HG02571 (cell line): ENCODE data around the gene GRIK1.
A peak's percentile ranks its signal among the peaks of the same experiment; 100 is the strongest.

Source experiments
- ATAC-seq: cut with Tn5 transposase; IDR thresholded peaks from one replicate; pipeline ENCODE4 v1.9.1; 2021; ENCODE audit warnings: mild to moderate bottlenecking, moderate library complexity; ENCODE audit not compliant: unreplicated experiment

The GRIK1 gene

DNA sequence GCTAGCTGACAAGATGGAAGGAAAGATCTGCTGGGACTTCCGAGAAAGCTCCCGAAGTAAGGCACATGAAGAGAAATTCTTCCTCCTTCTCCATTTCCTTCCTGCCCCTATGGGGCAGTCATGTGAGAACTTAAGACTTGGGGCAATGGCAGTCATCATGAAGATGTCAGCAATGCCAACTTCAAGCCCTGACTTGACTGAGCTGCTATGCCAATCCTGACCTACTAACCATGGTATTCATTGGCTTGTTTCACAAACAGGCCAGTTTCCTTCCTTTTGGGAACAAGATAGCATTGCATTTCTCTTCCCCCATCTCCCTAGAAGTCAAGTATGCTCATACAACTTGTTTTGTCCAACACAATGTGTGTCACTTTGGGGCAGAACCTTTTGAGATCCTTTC, 25.5 kb downstream of the GRIK1 start:
- no peak for ATAC-seq

DNA sequence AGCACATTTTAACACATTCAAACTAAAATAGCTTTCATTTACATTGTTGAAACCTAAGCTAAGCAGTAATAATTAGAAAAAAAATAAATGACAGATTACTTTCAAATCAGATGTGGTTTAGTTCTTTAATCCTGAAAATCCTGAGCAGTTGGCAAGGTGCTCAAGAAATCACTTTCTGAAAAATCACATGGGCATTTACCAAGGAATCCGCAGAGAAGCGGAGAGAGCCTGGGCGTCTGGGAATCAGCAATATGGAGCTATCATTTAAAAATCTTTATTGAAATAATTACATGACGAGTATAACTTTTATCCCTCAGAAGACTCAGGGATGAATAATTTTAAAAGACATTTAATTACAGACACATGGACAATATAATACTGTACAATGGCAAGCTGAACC, 30.2 kb downstream of the GRIK1 start:
- no peak for ATAC-seq

DNA sequence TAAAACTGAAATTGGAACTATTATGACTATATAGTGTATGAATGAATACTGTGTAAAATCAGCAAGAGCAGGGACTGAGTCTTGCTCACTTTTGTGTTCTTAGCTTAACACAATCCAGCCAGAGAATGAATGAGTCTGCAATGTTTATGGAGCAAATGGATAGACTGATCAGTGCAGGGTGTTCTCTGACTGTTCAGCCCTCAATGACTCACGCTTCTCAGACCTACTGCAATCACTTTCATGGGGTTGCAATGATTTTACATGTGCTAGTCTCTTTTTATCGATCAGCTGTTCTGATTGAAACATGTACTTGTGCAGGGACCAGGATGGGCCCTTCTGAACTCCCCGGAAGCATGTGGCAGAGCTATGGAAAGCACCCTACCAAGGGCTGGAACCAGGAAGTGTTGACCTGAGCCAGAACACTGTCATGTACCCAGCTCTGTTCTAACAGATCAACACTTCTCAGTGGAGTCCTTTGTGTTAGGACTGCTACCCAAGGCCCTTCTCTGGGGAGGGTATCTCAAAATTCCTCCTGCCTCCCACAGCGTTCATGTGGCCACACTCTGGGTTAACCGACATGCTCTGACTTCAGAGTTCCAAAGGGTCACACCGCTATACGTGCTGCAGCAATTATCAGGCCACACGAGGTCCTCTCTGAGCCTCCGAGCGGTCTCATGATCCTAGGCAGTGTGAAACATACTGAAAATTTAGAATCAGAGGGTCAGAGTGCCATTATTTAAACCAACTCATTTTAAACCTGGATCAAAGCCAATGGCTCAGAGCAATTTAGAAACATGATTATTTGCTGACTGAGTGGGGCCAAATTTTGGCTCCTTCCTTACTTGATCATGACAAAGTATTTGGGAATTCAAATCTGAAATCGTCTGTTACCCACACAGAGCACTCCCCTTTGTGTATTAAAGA, 35.2 kb downstream of the GRIK1 start:
- no peak for ATAC-seq

DNA sequence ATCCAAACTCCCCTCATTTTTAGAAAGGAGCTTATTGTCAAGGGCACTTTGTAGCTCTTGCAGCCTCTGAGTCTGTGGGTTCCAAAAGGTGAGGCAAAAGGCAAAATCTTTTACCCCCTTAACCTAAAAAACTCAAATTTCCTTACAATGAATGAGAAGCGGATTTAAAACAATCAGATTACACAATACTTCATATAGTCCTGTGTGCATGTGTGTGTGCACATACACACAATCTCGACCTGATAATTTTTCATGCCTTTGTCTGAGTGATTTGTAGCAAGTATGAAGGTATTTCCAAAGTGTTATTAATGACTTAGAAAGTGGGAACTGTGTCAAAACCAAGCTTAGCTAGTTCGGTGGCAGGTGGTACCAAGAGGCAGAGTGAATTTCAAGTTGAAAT, 42.9 kb downstream of the GRIK1 start:
- ATAC-seq = no peak

- no peak for ATAC-seq
Observed at GRCh38 chr21:29893687-29894086, 46.1 kb downstream of the GRIK1 start.

- ATAC-seq = no peak
Observed at GRCh38 chr21:29892379-29892778, 47.4 kb downstream of the GRIK1 start.

DNA sequence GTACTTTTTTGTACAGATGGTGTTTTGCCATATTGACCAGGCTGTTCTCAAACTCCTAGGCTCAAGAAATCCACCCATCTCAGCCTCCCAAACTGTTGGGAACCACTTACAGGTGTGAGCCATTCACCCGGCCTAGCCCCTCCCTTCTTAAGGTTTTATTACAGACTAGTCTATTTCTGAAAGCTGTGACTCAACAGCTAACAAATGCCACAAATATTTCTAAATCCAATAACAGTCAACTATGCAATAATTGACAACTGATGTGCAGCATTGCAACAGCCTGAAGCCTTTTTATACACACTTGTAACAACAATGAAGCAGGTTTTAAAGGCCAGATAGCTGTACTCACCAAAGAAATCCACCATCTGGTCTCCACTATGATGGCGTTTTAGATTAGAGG, 51.4 kb downstream of the GRIK1 start:
- ATAC-seq = no peak

- ATAC-seq = no peak
Observed at GRCh38 chr21:29887313-29888009, 52.3 kb downstream of the GRIK1 start.

GRCh38 chr21:29885491-29885890, 54.3 kb downstream of the GRIK1 start:
- no peak for ATAC-seq

- no peak for ATAC-seq
Observed at GRCh38 chr21:29875873-29876272, 63.9 kb downstream of the GRIK1 start.

DNA sequence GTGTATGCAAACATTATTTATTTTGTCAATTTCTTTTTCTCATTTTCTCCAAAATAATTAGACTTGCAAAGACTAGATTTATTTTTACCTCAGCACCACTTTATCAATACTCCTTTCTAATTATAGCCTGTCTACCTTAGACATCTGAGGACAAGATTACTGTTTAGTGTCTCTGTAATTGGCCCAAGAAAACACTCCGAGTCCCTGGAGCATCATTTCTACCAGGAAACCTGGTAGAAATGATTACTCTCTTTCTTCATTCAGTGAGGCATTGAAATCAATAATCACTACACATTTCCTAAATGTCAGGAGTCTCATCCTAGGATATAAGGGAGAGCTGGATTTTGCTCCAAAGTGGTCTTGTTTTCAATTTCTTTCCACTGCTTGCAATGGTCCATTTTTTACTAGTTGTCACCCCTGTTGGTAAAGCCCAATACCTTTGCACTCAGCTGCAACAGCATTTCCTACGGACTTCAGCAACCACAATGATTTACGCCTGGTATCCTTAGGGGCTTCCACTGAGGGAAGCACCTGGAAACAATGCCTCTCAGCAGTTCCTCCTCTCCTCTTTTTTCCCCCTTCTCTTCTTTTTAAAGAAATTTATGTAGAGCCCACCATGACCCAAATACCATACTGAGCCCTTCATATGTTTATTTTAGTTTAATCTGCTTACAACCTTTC, 64.6 kb downstream of the GRIK1 start:
- no peak for ATAC-seq

DNA sequence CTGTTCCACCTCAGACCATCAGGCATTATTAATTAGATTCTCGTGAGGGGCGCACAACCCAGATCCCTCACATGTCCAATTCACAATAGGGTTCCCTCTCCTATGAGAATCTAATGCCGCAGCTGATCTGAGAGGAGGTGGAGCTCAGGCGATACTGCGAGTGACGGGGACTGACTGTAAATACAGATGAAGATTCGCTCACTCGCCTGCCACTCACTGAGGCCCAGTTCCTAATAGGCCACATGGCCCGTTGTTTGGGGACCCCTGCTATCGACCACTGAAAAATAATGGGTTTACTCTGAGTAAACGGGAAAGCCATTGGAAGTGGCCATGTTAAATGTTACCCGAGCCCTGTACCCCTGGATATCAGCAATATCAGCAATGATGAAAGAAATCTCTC, 65.9 kb downstream of the GRIK1 start:
- no peak for ATAC-seq

DNA sequence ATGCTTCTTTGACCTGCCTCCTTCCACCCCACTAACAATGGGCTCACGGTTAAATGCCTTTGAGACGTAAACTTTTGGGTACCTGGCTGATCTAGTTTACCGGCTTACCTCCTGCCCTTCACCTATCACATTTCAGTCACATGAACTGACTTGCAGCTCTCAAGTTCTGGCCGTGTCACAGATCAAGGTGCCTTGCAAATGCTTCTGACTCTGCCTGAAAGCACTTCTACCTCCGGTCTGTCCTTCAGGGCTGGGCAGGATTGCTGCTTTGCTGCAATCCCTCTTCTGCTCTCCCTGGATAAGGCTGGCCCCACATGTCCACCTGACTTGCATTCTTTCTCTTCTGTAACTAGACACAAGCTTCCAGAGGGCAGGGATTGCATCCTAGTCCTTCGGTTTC, 69.0 kb downstream of the GRIK1 start:
- ATAC-seq = no peak

DNA sequence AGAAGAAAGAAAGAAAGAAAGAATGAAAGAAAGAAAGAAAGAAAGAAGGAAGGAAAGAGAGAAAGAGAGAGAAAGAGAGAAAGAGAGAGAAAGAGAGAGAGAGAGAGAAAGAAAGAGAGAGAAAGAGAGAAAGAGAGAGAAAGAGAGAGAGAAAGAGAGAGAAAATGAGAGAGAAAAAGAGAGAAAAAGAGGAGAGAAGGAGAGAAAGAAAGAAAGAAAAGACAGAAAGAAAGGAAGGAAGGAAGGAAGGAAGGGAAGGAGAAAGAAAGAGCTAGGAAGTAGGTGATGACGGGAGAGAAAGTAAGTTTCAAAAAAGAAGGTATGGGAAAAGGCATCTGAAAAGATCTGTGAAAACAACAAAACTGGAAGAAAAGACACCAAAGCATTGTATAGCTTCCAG, 72.0 kb downstream of the GRIK1 start:
- no peak for ATAC-seq

DNA sequence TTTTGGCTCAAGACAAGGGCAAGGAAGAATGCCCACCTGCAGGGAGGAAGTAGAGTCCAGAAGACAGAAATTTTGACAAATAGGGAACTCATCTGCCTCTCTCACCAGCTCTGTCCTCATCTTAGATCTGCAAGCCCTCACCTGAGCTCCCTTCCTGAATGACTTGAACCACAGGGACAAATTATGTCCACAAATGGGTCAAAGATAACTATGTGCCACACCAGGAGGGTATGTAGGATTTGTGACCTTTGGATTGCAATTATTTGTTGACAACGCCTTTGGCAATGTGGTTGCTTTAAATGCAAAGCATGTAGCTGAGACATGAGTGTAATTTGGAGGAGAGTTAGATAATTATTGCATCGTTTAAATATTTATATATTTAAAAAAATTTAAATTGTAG, 79.5 kb downstream of the GRIK1 start:
- ATAC-seq = no peak

DNA sequence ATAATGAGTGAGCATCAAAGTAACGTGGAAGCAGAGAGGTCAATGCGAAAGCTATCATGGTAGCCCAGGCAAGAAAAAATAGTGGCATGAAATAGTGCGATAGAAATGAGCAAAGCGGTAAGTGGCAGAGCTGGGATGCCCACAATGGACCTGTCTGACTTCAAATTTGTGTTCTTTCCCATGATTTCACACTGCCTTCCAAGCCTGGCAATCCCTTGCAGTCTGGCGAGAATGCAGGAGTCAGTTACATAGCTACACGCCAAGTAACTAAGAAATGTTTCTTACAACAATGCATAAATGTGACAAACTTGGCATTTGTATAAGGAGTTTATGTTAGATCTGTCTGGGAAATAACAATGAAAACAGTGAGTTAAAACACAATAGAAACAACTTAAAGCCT, 82.6 kb downstream of the GRIK1 start:
- ATAC-seq = no peak

DNA sequence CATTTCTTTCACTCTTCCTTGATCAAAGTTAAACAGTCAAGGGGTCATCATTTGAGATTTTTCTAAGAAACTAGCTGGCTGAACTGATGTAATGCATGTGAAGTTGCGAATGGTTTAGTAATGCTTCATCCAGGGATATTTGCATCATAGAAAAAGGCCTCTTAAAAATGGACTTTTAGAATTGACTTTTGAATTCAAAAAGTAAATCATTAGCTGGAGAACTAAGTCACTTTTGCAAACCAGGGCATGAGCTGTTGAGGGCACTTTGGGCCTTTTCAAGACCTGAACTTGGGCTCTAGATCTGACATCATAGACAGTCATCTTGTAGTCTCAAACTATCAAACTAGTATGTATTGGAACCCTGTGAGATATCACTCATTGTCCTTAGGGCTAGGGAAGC, 85.0 kb downstream of the GRIK1 start:
- ATAC-seq = no peak

DNA sequence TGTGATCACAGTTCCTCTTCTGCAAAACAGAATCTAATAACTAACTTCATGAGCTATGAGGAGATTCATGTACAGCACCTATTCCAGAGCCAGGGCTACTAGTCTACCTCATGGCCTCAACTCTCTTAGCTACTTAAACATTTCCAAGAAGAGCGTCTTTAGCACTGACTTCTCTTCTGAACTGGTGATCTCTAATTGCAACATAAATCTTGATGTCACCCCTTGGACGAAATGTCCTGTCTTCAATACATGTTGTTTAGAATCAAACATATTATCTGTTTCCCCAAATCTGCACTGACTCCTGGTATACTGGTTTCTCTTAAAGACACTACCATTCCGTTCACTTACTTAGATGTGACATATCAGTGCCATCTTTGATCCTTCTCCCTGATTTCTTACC, 88.2 kb downstream of the GRIK1 start:
- ATAC-seq = no peak

- peak; percentile 95 for ATAC-seq
Observed at GRCh38 chr21:29849735-29850176, 90.0 kb downstream of the GRIK1 start.

DNA sequence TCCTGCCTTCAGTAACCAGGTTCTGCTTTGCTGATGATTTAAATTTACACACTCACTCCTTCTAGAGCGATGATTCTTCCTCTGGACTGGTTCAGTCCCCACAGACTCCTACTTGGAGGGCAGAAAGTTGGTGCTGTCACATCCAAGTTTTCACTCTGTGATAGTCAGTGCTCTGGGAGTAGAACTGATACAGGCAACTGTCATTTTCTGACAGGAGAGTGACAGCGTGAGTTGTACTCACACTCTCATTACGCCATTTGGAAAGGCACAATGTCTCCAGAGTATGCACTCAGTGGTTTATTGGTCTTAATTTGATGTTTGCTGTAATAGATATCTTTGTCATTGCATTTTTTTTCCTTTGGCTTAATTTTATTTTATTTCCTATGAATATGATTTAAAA, 96.0 kb downstream of the GRIK1 start:
- no peak for ATAC-seq

DNA sequence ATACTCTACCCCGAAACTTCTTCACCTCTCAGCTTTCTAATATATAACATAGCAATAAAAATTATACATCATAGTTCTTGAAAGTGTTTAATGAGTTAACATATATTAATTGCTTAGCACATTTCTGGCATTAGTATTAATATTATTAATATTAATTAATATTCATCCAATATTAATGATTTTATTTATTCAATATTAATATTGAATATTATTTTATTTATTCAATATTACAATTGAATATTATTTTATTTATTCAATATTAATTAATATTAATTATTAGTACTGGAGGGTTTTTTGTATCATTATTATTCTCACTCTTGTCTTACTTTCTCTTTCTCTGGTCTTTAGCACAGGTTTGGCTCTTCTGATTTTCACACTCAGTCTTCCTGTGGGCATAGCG, 105.2 kb downstream of the GRIK1 start:
- no peak for ATAC-seq

DNA sequence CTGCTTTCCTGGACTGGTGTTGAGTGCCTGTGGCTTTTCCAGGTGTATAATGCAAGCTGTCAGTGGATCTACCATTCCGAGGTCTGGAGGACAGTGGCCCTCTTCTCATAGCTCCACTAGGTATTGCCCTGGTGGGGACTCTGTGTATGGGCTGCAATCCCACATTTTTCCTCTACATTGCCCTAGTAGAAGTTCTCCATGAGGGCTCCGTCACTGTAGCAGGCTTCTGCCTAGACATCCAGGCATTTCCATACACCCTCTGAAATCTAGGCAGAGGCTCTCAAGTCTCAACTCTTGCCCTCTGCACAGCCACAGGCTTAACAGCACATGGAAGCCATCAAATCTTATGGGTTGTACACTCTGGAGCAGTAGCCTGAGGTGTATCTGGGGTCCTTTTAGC, 107.6 kb downstream of the GRIK1 start:
- ATAC-seq = no peak
